Measurements from ENCODE around the gene CHP1. TPM values are rescaled to one million over a fixed set of nuclear protein-coding genes. Genes with fewer than 3 reads are reported as not detected.

Gene CHP1
- total and polyA plus RNA-seq, 2 of the 8 experiments (the other 6 are each of a cell fraction or from before 2014, with no cell fraction given) = 45.2 to 89.0 TPM

GRCh38 chr15:41241221-41241964 lies 10.3 kb downstream of the CHP1 start:
- peaks cover 0 to 14% (median 2%) of the 10 kb centered on the region in 4 experiments; a peak in 5 of 8 replicates for H3K36me3 ChIP-seq (ENCODE audit: control insufficient read depth in 2 of 4, insufficient read depth in 4 of 4, low read length in 3 of 4)
- H3K4ac ChIP-seq (replicated peaks; ENCODE audit: insufficient read length, low read depth, low read length) = no peak overlapping the region
- H3K9ac ChIP-seq (replicated peaks in 1 of 4; ENCODE audit: extremely low read depth in 1 of 4, low read depth in 3 of 4, low read length in 3 of 4) = no peak overlapping the region
- peaks cover 0 to 2% of the 10 kb centered on the region in 2 experiments for H4K20me1 ChIP-seq (replicated peaks in 1 of 2; ENCODE audit: control insufficient read depth in 1 of 2, insufficient read depth in 2 of 2, low read length in 2 of 2)
- no peak overlapping the region for H2BK20ac ChIP-seq (ENCODE audit: low read length)
- H3K23ac ChIP-seq (ENCODE audit: insufficient read length) = no peak overlapping the region
- DNase-seq (ENCODE audit: low read depth in 1 of 2, low spot score in 2 of 2) = no peak
- H3K9me3 ChIP-seq (ENCODE audit: insufficient read depth in 2 of 2, low read depth in 1 of 2, low read length in 1 of 2) = no peaks in the 10 kb centered on the region
- no peak overlapping the region for H3K27ac ChIP-seq (ENCODE audit: low read depth, low read length)
- 85% methylated on average over 6 of the region's 6 CpGs; no CpG with 5 or more reads in 1 of the 2 experiments for WGBS, 2 experiments (ENCODE audit: extremely low coverage in 1 of 2, insufficient coverage in 1 of 2, insufficient read length in 1 of 2, insufficient replicate concordance in 2 of 2, low coverage in 1 of 2, low lambda C conversion rate in 2 of 2, missing lambda C conversion rate in 1 of 2)
- no peak overlapping the region for H3K56ac ChIP-seq (replicated peaks; ENCODE audit: insufficient read length, low read depth, low read length)
- H3K14ac ChIP-seq (ENCODE audit: insufficient read length) = no peak overlapping the region
- H3K4me1 ChIP-seq (replicated peaks in 1 of 4; ENCODE audit: control insufficient read depth in 3 of 4, insufficient read depth in 4 of 4, low read length in 3 of 4) = no peaks in the 10 kb centered on the region
- POLR2A ChIA-PET (ENCODE audit: partially characterized antibody) = interaction anchor here (2.5 kb wide), 1 partner anchor 10 kb away, joined by 8 read pairs; the partner anchor contains the start of genes CHP1 and EXD1
- peaks cover 2% of the 10 kb centered on the region; the same call in 1 of the 2 replicates for H3K23me2 ChIP-seq (ENCODE audit: low read depth, low read length)
- no peak overlapping the region; the same call in 1 of the 2 replicates for H4K8ac ChIP-seq (ENCODE audit: extremely low read depth, insufficient read depth, low read length)
- CTCF ChIA-PET (ENCODE audit: partially characterized antibody) = interaction anchor here (1.0 to 2.3 kb wide), 3 partner anchors 10 to 338 kb away, joined by 3 to 11 read pairs (median 3); partner anchors contain the start of gene CHP1
- H4K5ac ChIP-seq (ENCODE audit: insufficient read length, low read depth, low read length) = no peak overlapping the region
- no peak overlapping the region for H3K4me3 ChIP-seq (ENCODE audit: extremely low read depth in 1 of 4, insufficient read depth in 2 of 4, low read depth in 3 of 4, low read length in 4 of 4)
- H4K91ac ChIP-seq (replicated peaks; ENCODE audit: insufficient read length, low read length) = no peak overlapping the region
- H2BK120ac ChIP-seq (replicated peaks; ENCODE audit: low read depth, low read length) = no peak overlapping the region
- no peak overlapping the region for H2AK5ac ChIP-seq (ENCODE audit: low read depth, low read length)
- no peaks in the 10 kb centered on the region for H3K79me1 ChIP-seq (ENCODE audit: low read depth, low read length)
- no peak overlapping the region for H2BK12ac ChIP-seq (ENCODE audit: low read depth, low read length)
- no peak for TF ChIP-seq YY1 (IDR thresholded peaks at IDR 0.05; ENCODE audit: low read depth, low read length)
- TF ChIP-seq MAX (IDR thresholded peaks at IDR 0.05) = no peak
- TF ChIP-seq E2F6 (IDR thresholded peaks at IDR 0.05) = no peak
- no peak for TF ChIP-seq SP4 (IDR thresholded peaks at IDR 0.05; ENCODE audit: low read length)
- TF ChIP-seq CREB1 (IDR thresholded peaks at IDR 0.05) = no peak
- TF ChIP-seq TBP (IDR thresholded peaks at IDR 0.05; ENCODE audit: low read depth, low read length) = no peak
- no peak for TF ChIP-seq BCL11A (IDR thresholded peaks at IDR 0.05; ENCODE audit: low read depth in 2 of 2, low read length in 2 of 2)
- no peak for TF ChIP-seq FOSL1 (IDR thresholded peaks at IDR 0.05; ENCODE audit: insufficient read depth, low read depth, low read length)
- H3K18ac ChIP-seq (ENCODE audit: extremely low read depth, low read length) = no peak overlapping the region
- no peak overlapping the region for H3K4me2 ChIP-seq (ENCODE audit: insufficient read depth in 1 of 2, low read depth in 2 of 2, low read length in 2 of 2)
- no peaks in the 10 kb centered on the region for H3K27me3 ChIP-seq (replicated peaks in 1 of 4; ENCODE audit: control insufficient read depth in 3 of 4, extremely low read depth in 1 of 4, insufficient read depth in 3 of 4, low read length in 3 of 4)
- peaks cover 0 to 3% of the 10 kb centered on the region in 2 experiments; a peak in 1 of 4 replicates for H3K79me2 ChIP-seq (ENCODE audit: control insufficient read depth in 1 of 2, insufficient read depth in 2 of 2, low read length in 2 of 2)
- H2AFZ ChIP-seq (ENCODE audit: low read length) = no peak overlapping the region
- H2BK5ac ChIP-seq (ENCODE audit: low read depth, low read length) = no peak overlapping the region; the same call in 1 of the 2 replicates
- no peak overlapping the region for H2BK15ac ChIP-seq (ENCODE audit: low read length)
- FAIRE-seq = no peak
